IPS-20b (cell line): ENCODE results near the gene BEAN1.

Experiments
- H3K27ac ChIP-seq: one replicate; pipeline ENCODE4 v1.5.1; 2013; ENCODE audit warnings: low read length
- H3K27me3 ChIP-seq: 2 replicates; pipeline ENCODE4 v1.6.1; 2013; ENCODE audit warnings: mild to moderate bottlenecking, low read length, inconsistent platforms; ENCODE audit not compliant: insufficient read depth
- H3K36me3 ChIP-seq: 2 replicates; pipeline ENCODE4 v1.6.1; 2013; ENCODE audit warnings: low read depth, mild to moderate bottlenecking, inconsistent platforms, low read length, moderate library complexity; ENCODE audit not compliant: insufficient read depth
- H3K4me1 ChIP-seq: 2 replicates; pipeline ENCODE4 v1.6.1; 2013; ENCODE audit warnings: mild to moderate bottlenecking, control low read depth, inconsistent platforms, low read length, moderate library complexity; ENCODE audit not compliant: insufficient read depth
- H3K4me3 ChIP-seq: 2 replicates; pipeline ENCODE4 v1.5.1; 2013; ENCODE audit warnings: mild to moderate bottlenecking, low read length, inconsistent platforms
- H3K9ac ChIP-seq: 2 replicates; pipeline ENCODE4 v1.6.1; 2013; ENCODE audit warnings: low read depth, mild to moderate bottlenecking, inconsistent platforms, low read length, moderate library complexity
- H3K9me3 ChIP-seq: 2 replicates; pipeline ENCODE4 v1.6.1; 2013; ENCODE audit warnings: mild to moderate bottlenecking, low read depth, low read length, inconsistent platforms; ENCODE audit not compliant: insufficient read depth

Gene BEAN1

DNA sequence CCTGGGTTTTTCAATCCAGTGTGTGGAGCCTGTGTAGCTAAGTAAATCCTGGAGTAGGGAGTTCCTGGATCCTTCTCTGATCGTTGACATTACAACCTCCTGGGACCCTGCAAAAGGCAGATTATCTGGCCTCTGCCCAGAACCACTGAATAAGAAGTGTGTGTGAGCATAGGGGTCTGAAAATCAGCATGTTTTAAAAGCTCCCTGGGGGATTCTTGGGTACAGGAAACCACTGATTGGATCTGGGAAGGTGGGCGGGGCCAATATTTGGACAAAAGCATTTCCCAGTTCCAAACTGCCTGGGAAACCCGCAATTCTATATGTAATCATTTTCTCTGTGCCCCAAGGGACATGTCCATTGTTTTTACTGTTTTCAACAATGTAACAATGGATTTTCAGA is 27.2 kb upstream of the BEAN1 start:
- Histone ChIP-seq H3K9me3 (no peaks in the 10 kb centered on the region), H3K9ac (no peak overlapping the region), H3K27ac (no peak overlapping the region), H3K4me3 (no peak overlapping the region), H3K36me3 (no peaks in the 10 kb centered on the region), H3K4me1 (no peaks in the 10 kb centered on the region; the same call in 1 of the 2 replicates), H3K27me3 (no peaks in the 10 kb centered on the region)

DNA sequence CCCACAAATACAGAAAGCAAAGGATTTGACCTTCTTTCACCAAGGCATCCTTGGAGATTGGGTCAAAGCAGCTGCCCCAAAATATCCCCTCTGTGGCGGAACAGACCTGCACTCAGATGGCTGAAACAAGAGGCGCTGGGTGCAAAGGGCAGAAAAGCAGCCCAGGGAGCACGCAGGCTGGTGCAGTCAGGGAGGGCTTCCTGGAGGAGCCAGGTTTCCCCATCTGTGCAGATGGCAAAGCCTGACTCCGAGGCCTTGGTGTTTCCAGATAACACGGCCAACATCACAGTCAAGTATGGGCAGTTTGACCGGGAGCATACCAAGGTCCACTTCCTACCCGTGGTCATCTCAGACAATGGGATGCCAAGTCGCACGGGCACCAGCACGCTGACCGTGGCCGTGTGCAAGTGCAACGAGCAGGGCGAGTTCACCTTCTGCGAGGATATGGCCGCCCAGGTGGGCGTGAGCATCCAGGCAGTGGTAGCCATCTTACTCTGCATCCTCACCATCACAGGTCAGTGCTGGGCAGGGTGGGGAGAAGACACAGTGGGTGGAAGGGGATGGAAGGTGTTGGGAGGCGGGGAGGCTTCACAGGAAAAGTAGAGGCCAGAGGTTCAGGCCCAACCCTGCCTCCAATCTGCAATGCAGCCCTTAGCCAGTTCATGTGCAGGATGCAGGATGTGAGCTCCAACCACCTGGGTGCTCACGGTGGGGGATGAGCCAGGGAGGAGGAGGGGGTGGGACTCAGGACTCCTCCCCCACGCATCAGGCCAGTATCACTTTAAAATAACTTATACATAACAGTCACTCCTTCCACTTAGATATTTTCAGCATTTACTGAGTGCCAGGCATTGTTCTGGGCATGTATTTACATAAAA is 26.4 kb upstream of the BEAN1 start:
- H3K36me3 ChIP-seq: no peaks in the 10 kb centered on the region

DNA sequence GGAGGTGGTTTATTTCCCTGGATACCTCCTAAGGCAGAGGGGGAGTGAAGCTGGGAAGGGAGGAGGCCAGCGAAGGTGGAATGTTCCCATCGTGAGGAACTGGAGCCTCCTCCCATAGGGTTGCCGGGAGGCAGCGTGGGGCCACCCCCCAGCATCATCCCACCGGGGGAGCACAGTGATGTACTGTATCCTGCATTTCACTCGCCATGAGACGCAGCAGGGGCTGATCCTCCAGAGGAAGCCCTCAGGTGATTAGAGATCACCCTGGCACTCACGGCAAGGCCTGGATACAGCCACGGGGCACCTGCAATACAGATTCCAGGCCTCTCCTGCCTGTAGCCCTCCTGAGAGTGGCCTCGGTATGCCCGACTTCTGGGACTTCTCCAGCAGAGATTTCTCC is 25.5 kb upstream of the BEAN1 start:
- no peaks in the 10 kb centered on the region for H3K36me3 ChIP-seq
- peaks cover 5% of the 10 kb centered on the region for H3K27me3 ChIP-seq
- no peak overlapping the region for H3K4me3 ChIP-seq
- H3K9me3 ChIP-seq: no peaks in the 10 kb centered on the region
- H3K27ac ChIP-seq: no peak overlapping the region
- H3K9ac ChIP-seq: no peak overlapping the region
- no peaks in the 10 kb centered on the region; the same call in 1 of the 2 replicates for H3K4me1 ChIP-seq

More for the DNA sequence above, 26.4 kb upstream of the BEAN1 start:
- H3K9me3 ChIP-seq: no peaks in the 10 kb centered on the region
- H3K4me1 ChIP-seq: no peaks in the 10 kb centered on the region; the same call in 1 of the 2 replicates
- no peak overlapping the region for H3K27ac ChIP-seq
- H3K9ac ChIP-seq: no peak overlapping the region
- H3K4me3 ChIP-seq: no peak overlapping the region
- H3K27me3 ChIP-seq: peaks cover 1% of the 10 kb centered on the region

DNA sequence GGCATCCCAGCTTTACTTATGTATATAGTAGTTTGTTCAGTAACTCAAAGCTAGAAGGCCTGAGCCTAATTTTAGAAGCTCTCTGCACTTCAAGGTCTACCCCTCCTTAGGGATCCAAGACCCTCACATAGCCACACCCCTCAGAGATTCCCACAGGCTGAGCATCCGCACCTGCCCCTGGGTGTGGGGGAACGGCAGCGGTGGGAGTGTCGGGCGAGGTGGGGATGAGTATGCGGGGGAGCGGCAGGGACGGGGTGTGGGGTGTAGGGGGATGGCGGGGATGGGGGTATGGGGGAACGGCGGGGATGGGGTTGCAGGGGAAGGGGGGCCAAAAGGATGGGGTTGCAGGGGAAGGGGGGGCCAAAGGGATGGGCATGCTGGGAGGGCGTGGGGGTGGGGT is 24.9 kb upstream of the BEAN1 start:
- Histone ChIP-seq H3K4me3 (no peak overlapping the region), H3K27ac (no peak overlapping the region), H3K9me3 (no peaks in the 10 kb centered on the region), H3K27me3 (peaks cover 5% of the 10 kb centered on the region), H3K9ac (no peak overlapping the region), H3K36me3 (no peaks in the 10 kb centered on the region), H3K4me1 (peaks cover 2% of the 10 kb centered on the region; the same call in 1 of the 2 replicates)

DNA sequence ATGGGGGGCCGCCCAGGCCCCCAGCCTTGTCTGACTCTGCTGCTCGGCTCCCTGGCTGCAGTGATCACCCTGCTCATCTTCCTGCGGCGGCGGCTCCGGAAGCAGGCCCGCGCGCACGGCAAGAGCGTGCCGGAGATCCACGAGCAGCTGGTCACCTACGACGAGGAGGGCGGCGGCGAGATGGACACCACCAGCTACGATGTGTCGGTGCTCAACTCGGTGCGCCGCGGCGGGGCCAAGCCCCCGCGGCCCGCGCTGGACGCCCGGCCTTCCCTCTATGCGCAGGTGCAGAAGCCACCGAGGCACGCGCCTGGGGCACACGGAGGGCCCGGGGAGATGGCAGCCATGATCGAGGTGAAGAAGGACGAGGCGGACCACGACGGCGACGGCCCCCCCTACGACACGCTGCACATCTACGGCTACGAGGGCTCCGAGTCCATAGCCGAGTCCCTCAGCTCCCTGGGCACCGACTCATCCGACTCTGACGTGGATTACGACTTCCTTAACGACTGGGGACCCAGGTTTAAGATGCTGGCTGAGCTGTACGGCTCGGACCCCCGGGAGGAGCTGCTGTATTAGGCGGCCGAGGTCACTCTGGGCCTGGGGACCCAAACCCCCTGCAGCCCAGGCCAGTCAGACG is 24.4 kb upstream of the BEAN1 start:
- H3K27ac ChIP-seq: no peak overlapping the region
- H3K36me3 ChIP-seq: no peaks in the 10 kb centered on the region
- no peak overlapping the region for H3K4me3 ChIP-seq
- H3K9ac ChIP-seq: no peak overlapping the region
- H3K27me3 ChIP-seq: peaks cover 5% of the 10 kb centered on the region
- peaks cover 3% of the 10 kb centered on the region; the same call in 1 of the 2 replicates for H3K4me1 ChIP-seq
- no peaks in the 10 kb centered on the region for H3K9me3 ChIP-seq

DNA sequence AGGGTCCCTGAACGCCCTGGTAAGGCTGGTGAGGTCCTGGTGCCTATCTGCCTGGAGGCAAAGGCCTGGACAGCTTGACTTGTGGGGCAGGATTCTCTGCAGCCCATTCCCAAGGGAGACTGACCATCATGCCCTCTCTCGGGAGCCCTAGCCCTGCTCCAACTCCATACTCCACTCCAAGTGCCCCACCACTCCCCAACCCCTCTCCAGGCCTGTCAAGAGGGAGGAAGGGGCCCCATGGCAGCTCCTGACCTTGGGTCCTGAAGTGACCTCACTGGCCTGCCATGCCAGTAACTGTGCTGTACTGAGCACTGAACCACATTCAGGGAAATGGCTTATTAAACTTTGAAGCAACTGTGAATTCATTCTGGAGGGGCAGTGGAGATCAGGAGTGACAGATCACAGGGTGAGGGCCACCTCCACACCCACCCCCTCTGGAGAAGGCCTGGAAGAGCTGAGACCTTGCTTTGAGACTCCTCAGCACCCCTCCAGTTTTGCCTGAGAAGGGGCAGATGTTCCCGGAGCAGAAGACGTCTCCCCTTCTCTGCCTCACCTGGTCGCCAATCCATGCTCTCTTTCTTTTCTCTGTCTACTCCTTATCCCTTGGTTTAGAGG is 23.5 kb upstream of the BEAN1 start:
- Histone ChIP-seq H3K9me3 (no peaks in the 10 kb centered on the region), H3K36me3 (no peaks in the 10 kb centered on the region), H3K9ac (no peak overlapping the region), H3K27me3 (peaks cover 5% of the 10 kb centered on the region), H3K4me3 (no peak overlapping the region), H3K4me1 (peaks cover 7% of the 10 kb centered on the region), H3K27ac (no peak overlapping the region)

DNA sequence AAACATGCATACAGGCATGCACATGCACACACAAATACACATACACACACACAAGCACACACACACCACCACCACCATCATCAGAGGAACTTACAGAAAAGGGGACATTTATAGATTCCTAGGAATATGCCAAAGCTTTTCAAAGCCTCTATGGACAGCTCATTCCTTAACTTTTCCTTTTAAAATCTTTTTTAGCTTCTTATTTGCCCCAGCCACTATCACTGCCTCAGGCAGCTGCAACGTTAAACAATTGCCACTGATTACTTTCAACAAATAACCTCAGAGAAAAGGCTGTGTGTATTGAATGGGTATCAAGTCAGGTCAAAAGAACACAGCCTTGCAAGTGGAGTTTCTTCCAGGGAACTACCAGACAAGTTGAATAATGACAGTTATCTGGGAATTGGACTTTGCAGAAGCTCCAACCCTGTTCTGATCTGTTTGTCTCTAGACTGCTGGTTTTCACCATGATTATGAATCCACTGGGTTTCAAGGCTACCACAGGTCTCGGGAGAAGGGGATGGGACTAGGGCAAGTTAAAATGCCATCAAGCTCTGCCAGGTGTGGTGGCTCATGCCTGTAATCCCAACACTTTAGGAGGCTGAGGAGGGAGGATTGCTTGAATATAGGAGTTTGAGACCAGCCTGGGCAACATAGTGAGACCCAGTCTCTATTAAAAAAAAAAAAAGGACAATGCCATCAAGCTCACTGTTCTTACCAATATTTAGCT is 21.9 kb upstream of the BEAN1 start:
- H3K36me3 ChIP-seq: no peaks in the 10 kb centered on the region
- H3K4me1 ChIP-seq: peaks cover 8% of the 10 kb centered on the region
- H3K4me3 ChIP-seq: no peak overlapping the region
- no peak overlapping the region for H3K9ac ChIP-seq
- no peaks in the 10 kb centered on the region for H3K9me3 ChIP-seq
- H3K27ac ChIP-seq: no peak overlapping the region
- peaks cover 5% of the 10 kb centered on the region for H3K27me3 ChIP-seq

DNA sequence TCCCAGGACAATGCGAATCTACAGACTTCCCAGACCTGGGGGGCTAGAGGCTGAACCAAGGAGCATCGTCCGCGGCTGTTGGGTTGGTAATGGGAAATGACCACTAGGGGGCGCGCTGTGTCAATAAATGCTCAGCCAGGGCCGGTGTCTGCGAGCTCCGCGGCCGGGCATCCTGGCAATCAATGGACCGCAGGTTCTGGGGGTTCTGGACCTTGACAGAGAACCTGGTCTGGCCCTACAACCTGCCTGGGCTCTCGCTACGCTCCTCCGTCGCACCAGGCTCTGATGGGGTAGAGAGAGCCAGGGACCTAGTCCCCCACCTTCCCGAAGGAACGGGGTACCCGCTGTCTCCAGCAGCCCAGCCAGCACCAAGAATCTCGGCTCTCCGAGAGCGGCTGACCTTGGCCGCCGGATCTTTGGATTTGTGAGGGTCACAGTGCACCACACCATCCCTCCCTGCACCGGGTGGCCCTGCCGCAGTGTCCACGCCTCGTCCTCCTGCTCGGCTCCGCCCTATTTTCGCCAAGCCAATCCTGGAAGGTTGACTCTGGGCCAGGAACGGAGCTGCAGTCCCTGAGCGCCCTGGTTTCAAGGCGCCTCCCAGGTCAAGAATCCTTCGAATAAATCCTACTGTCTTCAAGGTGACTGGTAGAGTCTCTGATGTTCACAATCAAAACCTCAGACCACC is 20.4 kb upstream of the BEAN1 start:
- Histone ChIP-seq H3K27ac (no peak overlapping the region), H3K4me3 (peak overlapping the region; percentile 71), H3K4me1 (peaks cover 8% of the 10 kb centered on the region), H3K9me3 (no peaks in the 10 kb centered on the region), H3K36me3 (no peaks in the 10 kb centered on the region), H3K27me3 (peaks cover 5% of the 10 kb centered on the region), H3K9ac (peak overlapping the region; percentile 38; the same call in 1 of the 2 replicates)

DNA sequence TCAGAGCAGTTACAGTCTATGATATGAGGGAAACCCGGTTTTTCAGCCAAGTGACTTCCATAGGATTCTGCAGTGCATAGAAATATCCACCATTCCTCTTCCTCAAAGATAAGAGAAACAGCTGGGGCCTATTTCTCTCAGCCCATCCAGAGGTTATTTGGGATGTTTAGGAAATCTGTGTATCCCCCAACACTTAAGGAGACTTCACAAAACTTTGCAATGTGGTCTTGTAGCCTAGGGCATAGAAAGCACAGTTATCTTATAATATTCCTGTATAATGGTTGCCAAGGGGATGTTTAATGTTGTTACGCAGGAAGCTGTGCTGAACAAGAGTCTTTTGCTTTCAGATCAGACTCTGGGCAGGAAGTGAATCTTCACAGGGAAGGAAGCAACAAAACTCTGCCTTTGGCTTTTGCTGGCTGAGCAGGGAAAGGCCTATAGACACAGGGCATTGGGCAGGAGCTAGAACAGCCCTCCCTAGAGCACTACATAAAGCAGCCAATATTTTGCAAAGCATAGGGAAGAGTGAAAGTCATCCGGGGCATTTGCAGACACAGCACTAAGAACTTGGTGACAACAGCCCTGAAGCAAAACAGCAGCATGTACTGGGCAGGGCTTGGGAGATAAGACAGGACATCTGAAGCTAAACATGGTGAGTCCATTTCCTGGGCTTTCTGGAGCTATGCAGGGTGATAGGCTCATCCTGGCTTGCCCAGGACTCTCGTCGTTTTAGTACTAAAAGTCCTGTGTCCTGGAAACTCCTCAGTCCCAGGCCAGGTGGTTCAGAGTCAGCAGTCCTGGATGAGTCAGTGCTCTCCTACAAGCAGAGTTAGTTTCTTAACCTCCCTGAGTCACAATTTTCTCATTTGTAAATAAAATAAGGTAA is 18.7 kb upstream of the BEAN1 start:
- H3K4me3 ChIP-seq: no peak overlapping the region

DNA sequence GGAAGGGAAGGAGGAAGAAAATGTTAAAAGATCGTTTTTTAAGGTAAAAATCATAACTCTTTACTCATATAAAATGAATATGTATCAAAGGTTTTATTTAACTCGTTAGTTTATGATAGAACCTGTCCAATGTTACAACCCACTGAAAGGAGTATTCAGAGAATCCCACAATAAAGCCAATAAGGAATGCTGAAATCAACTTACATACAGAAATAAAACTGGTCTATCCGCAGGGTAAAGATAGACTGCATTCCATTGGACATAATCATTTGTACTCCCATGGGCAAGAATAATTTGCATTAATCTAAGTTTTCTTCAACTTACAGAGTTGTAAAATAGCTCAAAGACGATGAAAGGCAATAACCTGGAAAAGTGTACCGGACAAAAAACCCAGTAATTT is 17.9 kb upstream of the BEAN1 start:
- Histone ChIP-seq H3K36me3 (no peaks in the 10 kb centered on the region), H3K4me3 (no peak overlapping the region), H3K9ac (no peak overlapping the region), H3K4me1 (peaks cover 8% of the 10 kb centered on the region), H3K27me3 (peaks cover 5% of the 10 kb centered on the region), H3K9me3 (no peaks in the 10 kb centered on the region), H3K27ac (no peak overlapping the region)

More for the DNA sequence above, 18.7 kb upstream of the BEAN1 start:
- Histone ChIP-seq H3K27me3 (peaks cover 5% of the 10 kb centered on the region), H3K9ac (no peak overlapping the region), H3K9me3 (no peaks in the 10 kb centered on the region), H3K4me1 (peaks cover 8% of the 10 kb centered on the region), H3K27ac (no peak overlapping the region), H3K36me3 (no peaks in the 10 kb centered on the region)
